Fibroblast of peridontal ligament (primary cell): ENCODE data around the gene TMEM17.

ENCODE experiments used
- DNase-seq: peaks from one replicate; pipeline ENCODE4 v3.0.0-alpha.2; 2010; ENCODE audit errors: extremely low read depth

The TMEM17 gene

GRCh38 chr2:62472312-62472711 is 33.7 kb downstream of the TMEM17 start:
- peak; percentile 88 for DNase-seq

GRCh38 chr2:62471816-62472215 is 34.2 kb downstream of the TMEM17 start:
- no peak for DNase-seq

- DNase-seq = no peak
Observed at GRCh38 chr2:62471404-62471803, 34.6 kb downstream of the TMEM17 start.

- no peak for DNase-seq
Observed at GRCh38 chr2:62469548-62469947, 36.4 kb downstream of the TMEM17 start.

GRCh38 chr2:62469114-62469513 is 36.9 kb downstream of the TMEM17 start:
- DNase-seq = no peak

GRCh38 chr2:62467475-62468321 is 38.3 kb downstream of the TMEM17 start:
- peak; percentile 74 for DNase-seq

GRCh38 chr2:62467100-62467474 is 38.9 kb downstream of the TMEM17 start:
- no peak for DNase-seq

- no peak for DNase-seq
Observed at GRCh38 chr2:62466503-62466854, 39.5 kb downstream of the TMEM17 start.

GRCh38 chr2:62465741-62466502 is 40.1 kb downstream of the TMEM17 start:
- no peak for DNase-seq

- DNase-seq = no peak
Observed at GRCh38 chr2:62465039-62465740, 40.8 kb downstream of the TMEM17 start.

- DNase-seq = no peak
Observed at GRCh38 chr2:62464221-62465007, 41.6 kb downstream of the TMEM17 start.

- DNase-seq = no peak
Observed at GRCh38 chr2:62462211-62462610, 43.8 kb downstream of the TMEM17 start.

- peak; percentile 50 for DNase-seq
Observed at GRCh38 chr2:62461707-62462106, 44.3 kb downstream of the TMEM17 start.

GRCh38 chr2:62461017-62461553 is 44.9 kb downstream of the TMEM17 start:
- no peak for DNase-seq

- no peak for DNase-seq
Observed at GRCh38 chr2:62460175-62460574, 45.8 kb downstream of the TMEM17 start.

- DNase-seq = no peak
Observed at GRCh38 chr2:62459672-62460071, 46.3 kb downstream of the TMEM17 start.

- DNase-seq = no peak
Observed at GRCh38 chr2:62459106-62459505, 46.9 kb downstream of the TMEM17 start.

GRCh38 chr2:62458671-62459081 is 47.3 kb downstream of the TMEM17 start:
- DNase-seq = peak; percentile 51

- DNase-seq = no peak
Observed at GRCh38 chr2:62458206-62458641, 47.8 kb downstream of the TMEM17 start.

- DNase-seq = no peak
Observed at GRCh38 chr2:62457556-62457955, 48.4 kb downstream of the TMEM17 start.
